ENCODE data around the gene JAML.

Gene JAML

GRCh38 chr11:118238929-118239328 is 14.1 kb upstream of the JAML start:
- no peak for TF ChIP-seq CTCF (conservative IDR thresholded peaks at IDR 0.05)
- no peak overlapping the region for H3K27ac ChIP-seq

GRCh38 chr11:118238421-118238820 is 13.6 kb upstream of the JAML start:
- no peak overlapping the region for H3K27ac ChIP-seq
- TF ChIP-seq CTCF (conservative IDR thresholded peaks at IDR 0.05): no peak

GRCh38 chr11:118236170-118236569 is 11.4 kb upstream of the JAML start:
- TF ChIP-seq CTCF (conservative IDR thresholded peaks at IDR 0.05): no peak

GRCh38 chr11:118234833-118235232 is 10.0 kb upstream of the JAML start:
- H3K27ac ChIP-seq: no peak overlapping the region
- no peak for TF ChIP-seq CTCF (conservative IDR thresholded peaks at IDR 0.05)

More at GRCh38 chr11:118236170-118236569, 11.4 kb upstream of the JAML start:
- no peak overlapping the region for H3K27ac ChIP-seq

- no peak for TF ChIP-seq CTCF (conservative IDR thresholded peaks at IDR 0.05)
- no peak overlapping the region for H3K27ac ChIP-seq
Measured at GRCh38 chr11:118233850-118234249, 9.0 kb upstream of the JAML start.

- TF ChIP-seq CTCF (conservative IDR thresholded peaks at IDR 0.05): no peak
- no peak overlapping the region for H3K27ac ChIP-seq
Measured at GRCh38 chr11:118233377-118233776, 8.6 kb upstream of the JAML start.

- H3K27ac ChIP-seq: no peak overlapping the region
- TF ChIP-seq CTCF (conservative IDR thresholded peaks at IDR 0.05): no peak
Measured at GRCh38 chr11:118232659-118233058, 7.8 kb upstream of the JAML start.

GRCh38 chr11:118231461-118231860 is 6.7 kb upstream of the JAML start:
- no peak for TF ChIP-seq CTCF (conservative IDR thresholded peaks at IDR 0.05)
- no peak overlapping the region for H3K27ac ChIP-seq
